Measurements from ENCODE around the gene JTB.

GRCh38 chr1:153970346-153970745, 7.1 kb downstream of the JTB start:
- TF ChIP-seq EZH2 (IDR thresholded peaks at IDR 0.05; ENCODE audit: borderline replicate concordance, low read length) (no peak), CTCF (IDR thresholded peaks at IDR 0.05; ENCODE audit: low read length) (no peak)

Data from OCI-LY1 (cell line).